Vagina (tissue), 2 donors: ENCODE measurements around the gene OPRM1.

ENCODE experiments used
- CTCF ChIP-seq, 3 experiments: fragments of 450-650 bp in 2 of 3; fragments of 200-600 bp in 1 of 3; sonication (generic) in 1 of 3; IDR thresholded peaks; one replicate each; pipeline ENCODE4 v1.5.1; 2017 to 2019; ENCODE audit warnings: antibody characterized with exemption in 3 of 3, mild to moderate bottlenecking in 2 of 3, moderate library complexity in 2 of 3
- POLR2A ChIP-seq, 2 donors: fragments of 450-650 bp; IDR thresholded peaks; one replicate each; pipeline ENCODE4 v1.6.1; 2017; ENCODE audit warnings: antibody characterized with exemption in 2 of 2, mild to moderate bottlenecking in 2 of 2, moderate library complexity in 2 of 2
- POLR2AphosphoS5 ChIP-seq, 2 donors: sonication (generic); formaldehyde crosslinking; IDR thresholded peaks; one replicate each; pipeline ENCODE4 v1.9.0; 2017; ENCODE audit warnings: antibody characterized with exemption in 2 of 2, mild to moderate bottlenecking in 2 of 2, low read depth in 1 of 2; ENCODE audit not compliant: insufficient read depth in 1 of 2

GRCh38 chr6:154157706-154158105, 118.7 kb downstream of the OPRM1 start:
- TF ChIP-seq CTCF (IDR thresholded peaks at IDR 0.05) (no peak), POLR2A (IDR thresholded peaks at IDR 0.05) (no peak), POLR2AphosphoS5 (IDR thresholded peaks at IDR 0.05; ENCODE audit: insufficient read depth in 1 of 2, low read depth in 1 of 2) (no peak)
